Measurements from ENCODE around the gene KCNK3. TPM values are rescaled to one million over a fixed set of nuclear protein-coding genes. Genes with fewer than 3 reads are reported as not detected.

KCNK3 gene
- total and polyA plus RNA-seq, 2 donors (not counting 3 experiments of a cell fraction or from before 2014, with no cell fraction given), result not detected

DNA sequence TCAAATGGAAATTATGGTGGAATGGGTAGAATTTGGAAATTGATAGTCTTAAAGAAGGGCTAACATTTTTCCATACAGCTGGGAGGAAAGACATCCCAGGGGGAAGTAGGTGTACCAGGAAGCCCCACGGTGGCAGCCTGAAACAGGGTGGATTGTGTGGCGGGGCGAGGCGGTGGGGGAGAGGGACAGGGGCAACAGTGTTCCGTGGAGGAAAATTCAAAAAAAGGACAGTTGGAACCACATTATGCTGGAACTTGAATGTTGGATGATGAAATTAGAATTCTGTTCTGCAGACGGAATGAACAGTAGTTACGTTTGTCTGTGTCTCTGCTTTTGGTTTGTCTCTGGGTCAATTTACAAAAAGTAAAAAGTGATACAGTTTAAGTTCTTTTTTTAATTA, 40.7 kb upstream of the KCNK3 start:
- FAIRE-seq (no peak), DNase-seq (ENCODE audit: low read depth, low spot score) (no peak)
- H3K27me3 ChIP-seq (ENCODE audit: control insufficient read depth in 2 of 2, insufficient read depth in 2 of 2, low read length in 2 of 2), result no peaks in the 10 kb centered on the region
- no peak overlapping the region for H3K9ac ChIP-seq (replicated peaks; ENCODE audit: extremely low read depth, insufficient read depth, low read length)
- H3K79me2 ChIP-seq (ENCODE audit: control insufficient read depth, insufficient read depth, low read length), result no peaks in the 10 kb centered on the region
- no peaks in the 10 kb centered on the region for H3K9me1 ChIP-seq (replicated peaks; ENCODE audit: control insufficient read depth, extremely low read depth, insufficient read depth, low read length)
- CTCF ChIA-PET, result interaction anchor here (1.2 to 1.4 kb wide), 2 partner anchors 45 to 82 kb away, joined by 3 to 4 read pairs; no protein-coding TSS in a partner anchor
- POLR2A ChIA-PET, result no interaction called here
- no peak overlapping the region for H3K4me3 ChIP-seq (replicated peaks in 1 of 3; ENCODE audit: insufficient read depth in 1 of 3, low read depth in 1 of 3, low read length in 3 of 3)
- dilution Hi-C loops (cut with MboI; ENCODE audit: extremely low pct_ligation_motif_present, low sequenced_read_pairs) (no loop called here), intact Hi-C loops (cut with micrococcal nuclease) (no loop called here)
- H3K36me3 ChIP-seq (ENCODE audit: control insufficient read depth in 2 of 2, extremely low read depth in 1 of 2, insufficient read depth in 2 of 2, low read length in 2 of 2), result no peaks in the 10 kb centered on the region
- no peaks in the 10 kb centered on the region for H3K4me1 ChIP-seq (ENCODE audit: control insufficient read depth, extremely low read depth, insufficient read depth, low read length)
- H3K27ac ChIP-seq (ENCODE audit: insufficient read depth, low read depth, low read length), result no peak overlapping the region
- H4K20me1 ChIP-seq (replicated peaks; ENCODE audit: control insufficient read depth, extremely low read depth, insufficient read depth, low read length), result no peaks in the 10 kb centered on the region
- no peak overlapping the region for H3K4me2 ChIP-seq (ENCODE audit: insufficient read depth, low read length)
- H3K9me3 ChIP-seq (replicated peaks; ENCODE audit: control insufficient read depth, insufficient read depth, low read length), result no peaks in the 10 kb centered on the region
- H2AFZ ChIP-seq (ENCODE audit: low read depth, low read length), result no peak overlapping the region
- TF ChIP-seq EZH2 (IDR thresholded peaks at IDR 0.05; ENCODE audit: borderline replicate concordance, low read depth, low read length, severe bottlenecking) (no peak), FOS (IDR thresholded peaks at IDR 0.05; ENCODE audit: borderline replicate concordance, insufficient read depth, low read length) (no peak)
- BruUV-seq (replicated peaks), result no TSS peak

DNA sequence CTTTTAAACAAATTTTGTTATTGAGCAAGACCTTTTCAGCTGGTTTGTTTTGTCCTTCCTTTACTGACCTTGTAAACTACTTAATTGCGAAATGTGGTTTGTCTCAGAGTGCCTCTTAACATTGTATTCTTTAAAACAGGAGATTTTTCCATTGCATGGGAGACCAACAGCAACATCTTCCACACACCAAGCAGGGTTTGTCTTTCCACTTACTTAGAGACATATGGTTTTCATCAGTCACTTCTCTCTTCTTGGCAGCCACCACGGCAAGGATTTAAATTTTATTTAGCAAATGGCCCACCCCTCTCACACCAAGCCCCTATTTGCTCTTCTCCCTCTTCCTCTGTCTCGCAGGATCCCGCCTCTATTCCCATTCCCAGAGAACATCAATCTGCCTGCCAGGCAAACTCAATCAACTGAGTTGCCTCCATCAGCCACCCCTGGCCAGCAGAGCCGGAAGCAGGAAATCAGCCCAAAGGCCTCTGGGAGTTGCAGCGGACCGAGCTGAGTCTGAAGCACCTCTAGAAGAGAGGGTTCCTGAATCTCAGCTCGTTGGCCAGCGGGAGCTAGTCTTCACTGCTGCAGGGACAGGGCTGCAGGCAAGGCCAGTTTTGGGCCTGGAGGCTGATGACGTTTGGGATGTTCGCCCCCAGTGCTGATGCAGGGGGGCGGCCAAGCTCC, 40.0 kb upstream of the KCNK3 start:
- dilution Hi-C loops (cut with MboI; ENCODE audit: extremely low pct_ligation_motif_present, low sequenced_read_pairs), result no loop called here
- no peak overlapping the region for H3K9ac ChIP-seq (replicated peaks; ENCODE audit: extremely low read depth, insufficient read depth, low read length)
- no peaks in the 10 kb centered on the region for H3K9me3 ChIP-seq (replicated peaks; ENCODE audit: control insufficient read depth, insufficient read depth, low read length)
- H4K20me1 ChIP-seq (replicated peaks; ENCODE audit: control insufficient read depth, extremely low read depth, insufficient read depth, low read length), result no peaks in the 10 kb centered on the region
- no peaks in the 10 kb centered on the region for H3K27me3 ChIP-seq (ENCODE audit: control insufficient read depth in 2 of 2, insufficient read depth in 2 of 2, low read length in 2 of 2)
- no peak overlapping the region for H3K4me2 ChIP-seq (ENCODE audit: insufficient read depth, low read length)
- intact Hi-C loops (cut with micrococcal nuclease), result no loop called here
- no peaks in the 10 kb centered on the region for H3K4me1 ChIP-seq (ENCODE audit: control insufficient read depth, extremely low read depth, insufficient read depth, low read length)
- DNase-seq (ENCODE audit: low read depth, low spot score) (no peak), FAIRE-seq (no peak)
- CTCF ChIA-PET, result no interaction called here
- BruUV-seq (replicated peaks), result no TSS peak
- no peaks in the 10 kb centered on the region for H3K79me2 ChIP-seq (ENCODE audit: control insufficient read depth, insufficient read depth, low read length)
- no peak overlapping the region for H2AFZ ChIP-seq (ENCODE audit: low read depth, low read length)
- no peak for TF ChIP-seq JUN (IDR thresholded peaks at IDR 0.05; ENCODE audit: borderline replicate concordance, insufficient read depth, insufficient read length, low read depth)
- no peak for TF ChIP-seq GATA2 (IDR thresholded peaks at IDR 0.05; ENCODE audit: insufficient read depth, insufficient read length, low read depth, low read length)
- TF ChIP-seq POLR2AphosphoS5 (IDR thresholded peaks at IDR 0.05; ENCODE audit: insufficient read depth, low read depth, low read length), result no peak
- no peaks in the 10 kb centered on the region for H3K36me3 ChIP-seq (ENCODE audit: control insufficient read depth in 2 of 2, extremely low read depth in 1 of 2, insufficient read depth in 2 of 2, low read length in 2 of 2)
- H3K9me1 ChIP-seq (replicated peaks; ENCODE audit: control insufficient read depth, extremely low read depth, insufficient read depth, low read length), result no peaks in the 10 kb centered on the region
- H3K4me3 ChIP-seq (replicated peaks in 1 of 3; ENCODE audit: insufficient read depth in 1 of 3, low read depth in 1 of 3, low read length in 3 of 3), result no peak overlapping the region
- POLR2A ChIA-PET, result no interaction called here
- H3K27ac ChIP-seq (ENCODE audit: insufficient read depth, low read depth, low read length), result no peak overlapping the region

Data from endothelial cell of umbilical vein (primary cell).